Cardiac fibroblast (primary cell): Measurements from ENCODE around the gene E4F1.

Experiments used
- DNase-seq, 2 donors: peaks; one replicate each; pipeline versions ENCODE4 v3.0.0 to v3.0.0-alpha.2; 2010; ENCODE audit warnings: low read depth in 2 of 2
- H3K4me3 ChIP-seq, 2 donors: replicated peaks in 1 of 2; 1 replicate in 1 of 2; 2 replicates in 1 of 2; pipeline ENCODE4 v1.5.1; 2011; ENCODE audit warnings: low read depth in 2 of 2, low read length in 2 of 2, mild to moderate bottlenecking in 2 of 2, moderate library complexity in 1 of 2
- TF ChIP-seq, protein P1 (sequence below): IDR thresholded peaks from one replicate; pipeline ENCODE4 v1.5.1; 2011; ENCODE audit warnings: low read depth, mild to moderate bottlenecking, low read length, inconsistent platforms

The E4F1 gene

DNA sequence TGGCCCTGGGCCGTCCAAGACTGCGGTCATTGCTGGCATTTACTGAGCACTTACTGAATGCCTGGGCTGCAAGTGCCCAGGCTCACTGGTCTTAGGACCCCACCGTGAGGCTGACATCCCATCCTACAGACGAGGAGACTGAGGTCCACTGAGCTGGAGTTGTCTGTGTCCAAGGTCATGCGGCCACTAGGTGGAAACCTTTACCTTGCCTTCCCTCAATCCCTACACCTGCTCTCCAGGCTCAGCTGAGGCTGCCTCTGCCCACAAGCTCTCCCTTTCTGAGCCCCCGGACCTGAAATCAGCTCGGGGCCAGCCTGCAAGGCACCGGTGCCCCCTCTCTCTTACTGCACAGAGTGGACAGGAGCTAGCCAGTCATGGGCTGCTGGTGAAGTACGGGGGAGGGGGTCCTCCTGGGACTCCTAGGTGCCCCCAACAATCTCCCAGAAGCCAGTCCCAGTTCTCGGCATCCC lies 28.5 kb upstream of the E4F1 start:
- DNase-seq, result peak; percentile 53 to 62
- TF ChIP-seq, protein P1, sequence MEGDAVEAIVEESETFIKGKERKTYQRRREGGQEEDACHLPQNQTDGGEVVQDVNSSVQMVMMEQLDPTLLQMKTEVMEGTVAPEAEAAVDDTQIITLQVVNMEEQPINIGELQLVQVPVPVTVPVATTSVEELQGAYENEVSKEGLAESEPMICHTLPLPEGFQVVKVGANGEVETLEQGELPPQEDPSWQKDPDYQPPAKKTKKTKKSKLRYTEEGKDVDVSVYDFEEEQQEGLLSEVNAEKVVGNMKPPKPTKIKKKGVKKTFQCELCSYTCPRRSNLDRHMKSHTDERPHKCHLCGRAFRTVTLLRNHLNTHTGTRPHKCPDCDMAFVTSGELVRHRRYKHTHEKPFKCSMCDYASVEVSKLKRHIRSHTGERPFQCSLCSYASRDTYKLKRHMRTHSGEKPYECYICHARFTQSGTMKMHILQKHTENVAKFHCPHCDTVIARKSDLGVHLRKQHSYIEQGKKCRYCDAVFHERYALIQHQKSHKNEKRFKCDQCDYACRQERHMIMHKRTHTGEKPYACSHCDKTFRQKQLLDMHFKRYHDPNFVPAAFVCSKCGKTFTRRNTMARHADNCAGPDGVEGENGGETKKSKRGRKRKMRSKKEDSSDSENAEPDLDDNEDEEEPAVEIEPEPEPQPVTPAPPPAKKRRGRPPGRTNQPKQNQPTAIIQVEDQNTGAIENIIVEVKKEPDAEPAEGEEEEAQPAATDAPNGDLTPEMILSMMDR, result peak; percentile 37

DNA sequence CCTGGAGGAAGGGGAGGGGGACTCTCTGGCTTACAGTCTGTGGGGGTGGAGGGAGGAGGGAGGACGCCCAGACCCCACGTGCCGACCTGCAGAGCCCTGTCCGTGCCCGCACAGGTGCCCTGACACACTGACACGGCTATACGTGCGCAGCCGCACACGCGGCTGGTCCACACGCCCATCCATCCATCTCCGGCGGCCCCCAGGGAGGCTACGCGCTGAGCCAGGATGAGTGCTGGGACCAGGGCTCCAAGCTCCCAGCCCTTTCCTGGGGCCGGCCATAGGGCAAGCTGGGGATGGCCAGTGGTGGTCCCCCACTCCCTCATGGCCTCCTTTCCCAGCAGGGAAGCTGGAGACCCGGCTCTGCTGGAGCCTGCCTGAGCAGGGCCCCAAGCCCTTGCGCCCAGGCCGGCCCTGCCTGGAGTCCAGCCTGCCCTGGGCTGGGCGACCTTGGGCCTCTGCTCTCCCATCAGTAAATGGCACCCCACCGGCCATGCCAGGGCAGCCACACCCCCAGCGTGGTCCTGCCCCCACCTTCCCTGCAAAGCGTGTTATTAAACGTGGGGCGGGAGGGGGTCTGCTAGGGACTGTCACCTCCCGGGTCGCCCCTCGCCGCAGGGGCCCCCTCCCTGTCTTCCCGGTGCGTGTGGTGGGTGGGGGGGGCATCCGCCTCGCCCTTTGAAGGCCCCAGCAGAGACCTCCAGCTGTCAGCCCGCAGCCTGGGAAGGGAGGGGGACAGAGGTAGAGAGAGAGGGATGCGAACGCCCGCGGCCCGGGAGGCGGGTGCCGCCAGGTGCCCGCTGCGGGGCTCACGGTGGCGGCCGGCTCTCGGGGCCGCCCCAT lies 27.8 kb upstream of the E4F1 start:
- DNase-seq, result no peak
- H3K4me3 ChIP-seq, result no peak overlapping the region
- TF ChIP-seq, protein P1, result no peak

More for the DNA sequence above, 28.5 kb upstream of the E4F1 start:
- H3K4me3 ChIP-seq, result no peak overlapping the region

DNA sequence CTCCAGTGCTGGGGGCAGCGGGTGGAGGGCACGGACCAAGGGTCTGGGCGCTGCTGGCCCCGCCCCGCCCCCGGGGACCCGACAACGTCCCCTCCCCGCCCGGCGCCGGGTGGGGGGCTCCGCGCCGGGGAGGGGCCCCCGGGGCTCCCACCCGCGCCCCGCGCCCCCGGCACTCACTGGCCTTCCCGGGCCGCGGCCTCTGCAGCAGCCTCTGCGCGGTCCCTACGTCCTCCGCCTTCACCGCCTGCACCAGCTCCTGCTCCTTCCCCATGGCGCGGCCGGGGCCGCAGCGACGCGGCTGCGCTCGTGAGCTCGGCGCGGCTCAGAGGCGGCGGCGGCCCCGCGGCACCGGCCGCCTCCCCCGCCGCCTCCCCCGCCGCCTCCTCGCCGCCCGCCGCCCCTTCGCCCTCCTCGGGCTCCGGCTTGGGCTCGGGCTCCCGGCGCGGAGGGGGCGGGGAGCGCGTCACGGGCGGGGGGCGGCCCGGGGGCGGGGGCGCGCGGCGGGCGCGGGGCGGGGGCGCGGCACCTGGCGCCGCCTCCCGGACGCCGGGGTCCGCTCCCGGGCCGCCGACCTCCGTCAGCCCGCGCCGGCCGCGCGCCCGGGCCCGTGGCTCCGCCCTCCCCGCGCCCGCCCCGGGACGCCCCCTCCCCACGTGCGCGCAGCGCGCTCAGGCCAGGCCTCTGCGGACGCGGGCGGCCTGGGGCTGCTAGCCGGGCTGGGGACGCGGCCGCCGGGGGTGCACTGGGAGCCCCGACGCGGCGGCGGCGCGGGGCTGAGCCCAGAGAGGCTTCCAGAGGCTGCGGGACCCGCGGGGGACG lies 27.0 kb upstream of the E4F1 start, which contains the start of gene CASKIN1:
Gene CASKIN1 (minus strand): TSS at position 444 of the 819 bp plus-strand sequence. CDS start 173 bp downstream, at position 271.
- no peak for DNase-seq
- TF ChIP-seq, protein P1, result no peak
- peak within 1 kb of the TSS in 1 of 2 donors; percentile 28 for H3K4me3 ChIP-seq

DNA sequence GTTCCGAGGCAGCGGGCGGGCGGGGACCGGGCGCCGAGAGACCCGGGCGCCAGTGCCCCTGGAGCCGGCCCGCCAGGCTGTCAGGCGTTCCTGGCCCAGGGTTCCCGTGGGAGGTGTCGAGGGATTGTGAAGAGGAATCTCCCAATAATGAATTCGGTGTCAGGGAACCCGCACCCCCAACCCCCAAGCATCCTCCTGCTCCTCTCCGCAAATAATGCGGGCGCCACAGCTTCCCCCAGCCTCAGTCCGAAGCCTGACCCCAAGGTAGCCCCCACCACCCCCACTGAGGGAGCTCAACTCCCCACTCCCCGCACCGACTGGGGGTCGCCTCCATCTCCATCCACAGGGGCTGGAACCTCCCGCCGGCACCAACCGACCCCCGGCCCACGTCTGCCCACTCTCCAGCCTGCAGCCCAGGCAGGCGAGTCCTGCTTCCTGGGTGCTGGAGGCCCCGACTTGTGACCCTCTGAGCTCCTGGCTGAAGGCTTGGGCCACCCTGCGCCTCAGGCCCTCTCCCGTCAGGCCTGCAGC lies 26.3 kb upstream of the E4F1 start:
- DNase-seq, result no peak

DNA sequence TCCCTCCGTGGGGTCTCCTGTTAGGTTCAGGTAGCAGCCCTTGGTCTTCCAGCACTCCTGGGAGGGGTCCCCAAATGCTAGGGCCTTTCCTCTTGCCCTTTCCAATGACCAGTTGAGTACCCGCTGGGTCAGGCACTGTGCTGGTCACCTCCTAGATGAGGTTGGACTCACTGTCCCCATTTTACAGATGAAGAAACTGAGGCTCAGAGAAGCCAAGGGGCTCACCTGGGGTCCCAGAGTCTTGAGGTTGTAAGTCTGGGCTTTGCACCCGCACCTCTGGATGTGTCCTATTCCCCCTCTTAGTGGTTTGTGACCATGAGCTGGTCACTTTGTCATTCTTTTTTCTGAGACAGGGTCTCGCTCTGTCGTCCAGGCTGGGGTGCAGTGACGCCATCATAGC lies 25.6 kb upstream of the E4F1 start:
- TF ChIP-seq, protein P1, result no peak
- DNase-seq, result no peak
- no peak overlapping the region for H3K4me3 ChIP-seq

More for the DNA sequence above, 26.3 kb upstream of the E4F1 start:
- no peak overlapping the region for H3K4me3 ChIP-seq
- TF ChIP-seq, protein P1, result no peak

DNA sequence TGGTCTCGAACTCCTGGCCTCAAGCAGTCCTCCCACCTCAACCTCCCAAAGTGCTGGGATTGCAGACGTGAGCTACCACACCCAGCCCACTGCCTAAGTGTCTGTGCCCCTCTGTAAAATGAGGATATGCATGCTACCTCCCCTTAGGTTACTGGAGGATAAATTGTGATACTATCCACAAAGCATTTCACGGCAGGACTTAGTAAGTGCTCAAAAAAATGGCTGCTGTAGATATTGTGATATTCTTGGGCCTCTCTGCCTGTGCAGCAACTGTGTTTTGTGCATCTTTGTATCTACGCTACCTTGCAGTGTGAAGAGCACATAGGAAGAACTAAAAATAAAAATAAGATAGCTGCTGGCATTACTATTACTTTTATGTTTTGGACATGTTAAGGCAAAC lies 25.1 kb upstream of the E4F1 start:
- DNase-seq, result no peak
- TF ChIP-seq, protein P1, result no peak
- no peak overlapping the region for H3K4me3 ChIP-seq
